Left renal cortex interstitium (tissue), 4 donors: ENCODE results near the gene NTN4. TPM values are rescaled to one million over a fixed set of nuclear protein-coding genes. Genes with fewer than 3 reads are reported as not detected.
"Not testable (repeated sequence)": the region's sequence is repeated elsewhere in the genome, so short reads cannot be mapped to it uniquely, and the experiment has no call there.

Source experiments
- DNase-seq, 4 donors: peaks; one replicate each; pipeline ENCODE4 v3.0.0-alpha.2; 2013; ENCODE audit warnings: low read depth in 4 of 4, low spot score in 2 of 4, missing footprints in 1 of 4
- polyA plus RNA-seq, 4 donors: library from polyadenylated mRNA; unstranded; fragments of 120-200 nt; gene quantifications; one replicate each; pipeline ENCODE4 v1.2.1, GENCODE V29; 2013; ENCODE audit not compliant: insufficient read length in 4 of 4

The NTN4 gene
- polyA plus RNA-seq, 4 donors: 94.0 to 112 (median 104) TPM

DNA sequence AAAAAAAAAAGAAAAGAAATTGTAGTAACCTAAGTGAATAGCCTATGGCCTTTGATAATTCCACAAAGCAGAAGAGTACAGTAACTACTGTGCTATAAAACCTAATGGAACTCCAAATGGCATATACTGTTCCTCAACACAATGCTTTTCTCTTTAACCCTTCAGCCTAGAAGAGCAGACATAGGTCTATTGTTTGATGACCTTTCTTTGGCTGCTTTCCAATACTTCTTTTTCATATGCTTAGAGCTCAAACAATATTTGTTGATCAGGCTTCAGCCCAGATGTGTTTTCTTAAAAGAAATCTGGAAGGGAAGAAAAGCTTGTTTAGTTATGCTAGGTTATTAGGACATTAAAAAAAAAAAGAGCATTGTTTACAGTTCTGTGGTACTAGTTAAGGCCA is 116.4 kb downstream of the NTN4 start:
- DNase-seq: no peak

DNA sequence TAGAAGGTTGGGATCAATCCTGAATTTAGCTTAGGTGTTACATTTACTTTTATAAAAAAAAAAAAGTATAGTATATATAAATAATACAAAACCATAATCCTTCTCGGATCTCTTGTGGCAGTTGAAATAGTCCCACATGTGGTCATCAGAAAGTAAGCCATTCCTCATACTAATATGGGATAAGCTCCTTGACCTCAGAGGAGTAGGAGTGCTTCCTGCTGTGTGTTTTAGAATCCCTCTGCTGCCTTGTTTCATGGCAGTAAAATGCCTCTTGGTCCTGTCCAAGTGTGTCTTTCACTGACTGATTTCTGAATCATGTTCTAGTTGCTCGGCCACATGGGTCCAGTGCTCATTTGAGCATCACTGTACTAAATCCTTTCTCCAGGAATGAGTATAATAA is 117.0 kb downstream of the NTN4 start:
- no peak for DNase-seq

DNA sequence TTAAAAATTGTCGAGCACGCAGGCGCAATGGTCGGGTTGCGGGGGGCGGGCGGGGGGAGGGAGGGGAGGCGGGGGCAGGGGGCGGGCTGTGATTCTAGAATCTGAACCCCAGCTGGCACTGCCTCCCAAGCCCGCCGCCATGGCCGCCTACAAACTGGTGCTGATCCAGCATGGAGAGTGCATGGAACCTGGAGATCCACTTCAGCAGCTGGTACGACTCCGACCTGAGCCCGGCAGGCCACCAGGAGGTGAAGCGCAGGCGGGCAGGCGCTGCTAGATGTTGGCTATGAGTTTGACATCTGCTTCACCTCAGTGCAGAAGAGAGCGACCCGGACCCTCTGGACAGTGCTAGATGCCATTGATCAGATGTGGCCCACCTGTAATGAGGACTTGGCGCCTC is 118.4 kb downstream of the NTN4 start:
- DNase-seq: no peak

DNA sequence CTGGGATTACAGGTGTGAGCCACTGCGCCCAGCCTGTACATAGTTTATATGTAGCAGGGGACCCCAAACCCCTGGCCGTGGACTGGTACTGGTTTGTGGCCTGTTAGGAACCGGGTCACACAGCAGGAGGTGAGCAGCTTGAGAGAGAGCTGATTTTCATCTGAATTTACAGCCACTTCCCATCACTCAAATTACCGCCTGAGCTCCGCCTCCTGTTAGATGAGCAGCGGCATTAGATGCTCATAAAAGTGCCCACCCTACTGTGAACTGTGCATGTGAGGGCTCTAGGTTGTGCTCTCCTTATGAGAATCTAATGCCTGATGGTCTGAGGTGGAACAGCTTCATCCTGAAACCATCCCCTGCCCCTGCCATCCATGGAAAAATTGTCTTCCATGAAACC is 119.3 kb downstream of the NTN4 start:
- DNase-seq: no peak

DNA sequence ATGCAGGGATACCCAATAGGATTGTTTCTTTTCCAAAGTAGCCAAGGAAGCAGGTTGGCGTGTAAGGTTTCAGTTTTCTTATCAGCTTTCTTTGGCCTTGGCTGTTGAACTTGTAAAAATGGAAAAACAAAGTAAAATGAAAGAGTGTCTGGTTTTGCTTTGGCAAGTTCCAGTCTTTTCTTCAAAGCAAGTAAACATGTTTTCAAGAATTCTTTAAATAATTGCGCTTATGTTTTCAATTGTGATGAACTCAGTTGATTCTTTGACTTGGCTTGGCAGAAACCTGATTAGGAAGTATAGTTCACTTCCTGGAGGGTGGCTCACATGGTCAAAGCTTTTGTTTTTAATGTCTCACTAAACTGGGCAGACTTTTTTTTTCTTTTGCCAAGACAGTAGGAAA is 127.0 kb downstream of the NTN4 start:
- no peak for DNase-seq

GRCh38 chr12:95661360-95661759 is 129.2 kb downstream of the NTN4 start:
- no peak for DNase-seq

- DNase-seq: no peak
Measured at GRCh38 chr12:95658386-95658785, 132.2 kb downstream of the NTN4 start.

DNA sequence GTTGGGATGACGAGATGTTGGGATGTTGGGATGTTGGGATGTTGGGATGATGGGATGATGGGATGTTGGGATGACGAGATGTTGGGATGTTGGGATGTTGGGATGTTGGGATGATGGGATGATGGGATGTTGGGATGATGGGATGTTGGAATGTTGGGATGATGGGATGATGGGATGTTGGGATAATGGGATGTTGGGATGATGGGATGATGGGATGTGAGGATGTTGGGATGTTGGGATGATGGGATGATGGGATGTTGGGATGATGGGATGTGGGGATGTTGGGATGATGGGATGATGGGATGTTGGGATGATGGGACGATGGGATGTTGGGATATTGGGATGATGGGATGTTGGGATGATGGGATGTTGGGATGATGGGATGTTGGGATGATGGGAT is 135.9 kb downstream of the NTN4 start:
- DNase-seq: not testable (repeated sequence)

DNA sequence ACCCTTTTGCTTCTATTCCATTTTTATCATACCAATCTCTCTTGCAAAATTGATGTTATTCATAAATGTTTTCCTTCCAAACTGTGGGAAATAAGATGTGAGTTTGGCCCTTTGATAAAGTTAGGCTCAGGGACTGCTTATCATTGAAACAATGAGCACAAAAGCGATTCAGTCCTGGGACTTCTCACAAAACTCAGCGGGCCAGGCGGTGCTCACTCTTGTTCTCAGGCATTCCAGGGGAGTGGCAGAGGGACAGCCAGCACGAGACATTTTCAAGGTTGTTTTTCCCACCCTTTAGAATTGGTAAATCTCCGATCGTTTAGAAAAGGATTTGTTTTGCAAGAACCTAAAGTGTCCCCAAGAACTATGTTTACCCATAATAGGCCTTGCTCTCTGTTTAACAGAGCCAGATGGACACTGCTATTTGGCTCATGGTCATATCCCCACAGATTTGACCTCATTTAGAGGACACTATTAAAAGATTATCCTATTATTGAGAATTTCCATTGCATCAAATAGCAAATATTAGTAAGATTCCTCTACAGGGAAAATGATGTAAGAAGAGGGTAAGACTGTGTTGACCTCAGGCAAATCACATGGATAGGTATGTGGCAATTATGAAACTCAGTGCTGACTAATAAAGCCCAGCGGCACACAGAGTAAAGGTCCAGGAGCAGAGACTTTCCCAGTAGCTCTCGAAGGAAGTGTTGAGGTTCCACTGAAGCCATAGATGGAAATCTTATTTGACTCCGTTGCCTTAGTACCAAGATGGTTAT is 136.6 kb downstream of the NTN4 start:
- no peak for DNase-seq

- no peak for DNase-seq
Measured at GRCh38 chr12:95651681-95652080, 138.9 kb downstream of the NTN4 start.

GRCh38 chr12:95648990-95649791 is 141.4 kb downstream of the NTN4 start:
- DNase-seq: no peak

DNA sequence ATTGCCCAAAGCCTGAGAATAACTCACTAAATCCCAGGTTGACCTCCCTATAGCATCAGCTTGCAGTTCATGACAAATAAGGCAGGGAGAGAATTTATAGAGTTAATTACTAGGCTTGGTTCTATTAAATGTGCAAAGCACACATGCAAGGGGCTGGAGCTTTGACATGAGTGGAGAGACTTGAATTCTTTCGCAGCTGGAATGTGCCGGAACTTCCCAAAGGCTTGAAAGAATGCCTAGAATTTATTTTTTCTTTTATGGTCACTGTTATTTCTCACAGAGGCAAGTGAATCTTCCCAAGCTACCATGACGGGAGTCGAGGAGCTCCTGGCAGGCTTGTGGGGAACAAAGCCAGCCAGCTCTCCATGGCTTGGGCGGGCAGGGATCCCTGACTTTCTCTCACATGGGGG is 143.8 kb downstream of the NTN4 start:
- DNase-seq: peak in 2 of 4 donors; percentile 50 to 60

DNA sequence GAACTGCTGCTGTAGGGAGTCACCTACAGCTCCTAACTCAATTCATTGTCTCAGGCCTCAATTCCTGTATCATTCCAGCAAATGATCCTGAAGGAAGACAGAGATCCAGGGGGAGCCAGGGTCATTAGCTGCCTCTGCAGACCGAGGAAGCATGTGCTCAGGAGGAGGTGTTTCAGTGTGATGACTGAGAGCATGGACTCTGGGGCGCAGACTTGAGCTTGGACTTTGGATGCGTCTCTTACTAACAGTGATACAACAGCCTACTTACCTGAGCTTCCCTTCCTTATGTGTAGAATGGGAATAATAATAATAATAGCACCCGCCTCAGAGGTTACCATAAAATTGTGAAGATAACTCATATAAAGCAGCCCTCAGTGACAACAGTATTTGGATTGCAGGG is 147.3 kb downstream of the NTN4 start:
- DNase-seq: no peak

- DNase-seq: no peak
Measured at GRCh38 chr12:95642583-95642982, 148.0 kb downstream of the NTN4 start.

- DNase-seq: no peak
Measured at GRCh38 chr12:95641299-95641952, 149.1 kb downstream of the NTN4 start.

DNA sequence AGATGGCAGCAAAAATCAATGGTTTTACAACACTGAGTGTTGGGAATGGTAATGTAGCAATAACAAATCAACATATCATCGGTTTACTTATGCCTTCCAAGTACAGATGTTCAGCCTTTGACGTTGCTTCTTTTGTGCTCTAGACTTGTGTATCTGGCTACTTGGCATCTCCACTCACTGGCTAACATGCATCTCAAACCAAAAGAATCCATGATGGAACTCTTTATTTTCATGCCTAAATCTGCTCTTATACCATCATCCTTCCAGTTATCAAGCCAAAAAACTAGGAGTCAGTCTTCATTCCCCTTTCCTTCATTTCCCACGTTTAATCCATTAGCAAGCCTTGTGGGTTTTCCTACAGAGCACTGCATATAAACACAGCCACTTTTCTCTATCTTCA is 150.0 kb downstream of the NTN4 start:
- DNase-seq: no peak

DNA sequence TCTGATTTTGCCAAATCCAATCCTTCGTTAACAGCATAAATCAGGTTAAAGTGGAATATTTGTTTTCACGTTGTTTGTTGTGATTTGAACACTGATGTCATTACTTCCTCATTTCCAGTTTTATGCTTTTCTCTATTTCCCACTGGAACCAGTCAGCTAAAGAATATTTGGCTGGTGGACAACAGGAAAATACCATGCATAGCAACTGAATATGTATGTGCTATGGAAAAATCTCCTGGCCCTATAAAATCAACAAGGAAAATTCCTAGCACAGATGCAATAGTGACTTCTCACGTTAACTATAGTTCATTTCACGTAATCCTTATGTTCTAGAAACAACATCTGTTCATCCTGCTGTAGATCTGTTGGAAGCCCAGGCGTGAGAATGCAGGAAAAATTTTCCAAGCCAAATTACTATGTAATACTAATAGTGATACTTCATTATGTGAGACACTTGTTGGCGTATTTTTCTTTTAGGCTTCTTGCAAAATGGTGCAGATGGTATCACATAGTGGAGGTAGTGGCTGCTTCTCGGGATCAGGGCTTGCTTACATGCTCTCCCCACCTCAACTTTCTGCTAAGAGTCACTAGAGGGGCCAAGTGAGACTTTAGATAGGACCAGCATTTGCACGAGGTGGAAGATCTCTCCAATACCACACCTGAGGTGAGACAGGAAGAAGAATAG is 153.0 kb downstream of the NTN4 start:
- DNase-seq: no peak

- DNase-seq: no peak
Measured at GRCh38 chr12:95637010-95637409, 153.6 kb downstream of the NTN4 start.

DNA sequence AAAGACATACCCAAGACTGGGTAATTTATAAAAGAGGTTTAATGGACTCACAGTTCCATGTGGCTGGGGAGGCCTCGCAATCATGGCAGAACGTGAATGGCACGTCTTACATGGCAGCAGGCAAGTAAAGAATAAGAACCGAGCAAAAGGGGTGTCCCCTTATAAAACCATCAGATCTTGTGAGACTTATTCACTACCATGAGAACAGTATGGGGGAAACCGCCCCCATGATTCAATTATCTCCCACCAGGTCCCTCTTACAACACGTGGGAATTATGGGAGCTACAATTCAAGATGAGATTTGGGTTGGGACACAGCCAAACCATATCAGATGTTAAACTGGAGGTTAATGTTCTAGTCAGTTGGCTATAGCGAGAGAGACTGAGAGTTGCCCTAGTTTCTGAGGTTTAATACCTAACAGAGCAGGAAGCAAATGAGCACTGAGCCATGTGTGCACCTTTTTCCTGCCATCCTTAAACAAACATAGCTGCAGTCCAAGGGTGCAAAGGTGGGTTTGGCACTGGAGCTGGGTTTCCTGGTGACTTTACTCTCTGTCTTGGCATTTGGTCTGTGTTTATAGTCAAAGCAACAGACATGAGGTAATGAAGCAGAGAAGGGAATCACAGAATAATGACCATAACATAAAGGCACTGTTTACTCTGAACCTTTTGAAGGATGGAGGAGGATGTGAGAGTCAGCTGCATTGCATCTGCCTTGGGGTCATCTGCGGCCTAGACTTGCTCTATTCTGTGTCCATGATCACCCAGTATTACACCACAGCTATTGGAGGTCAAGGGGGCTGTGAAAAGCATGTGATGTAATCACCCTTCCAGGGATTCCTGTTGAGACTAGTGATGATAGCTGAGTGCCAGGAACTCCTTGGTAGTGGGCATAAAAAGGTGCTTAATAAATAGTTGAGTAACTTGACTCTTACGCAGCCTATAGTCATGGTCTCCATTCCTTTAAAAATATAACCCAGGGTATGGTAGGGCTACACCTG is 155.6 kb downstream of the NTN4 start:
- DNase-seq: peak in 1 of 4 donors; percentile 34
